ENCODE measurements around the gene PATJ. TPM values are rescaled to one million over a fixed set of nuclear protein-coding genes. Genes with fewer than 3 reads are reported as not detected.
"Not testable (repeated sequence)": the region's sequence is repeated elsewhere in the genome, so short reads cannot be mapped to it uniquely, and the experiment has no call there.

PATJ gene
- total RNA-seq, 1 experiment from 2014 or later, result 5.8 TPM

GRCh38 chr1:62212411-62212810 is 470.1 kb downstream of the PATJ start:
- Histone ChIP-seq H3K4me3 (no peak overlapping the region), H3K27me3 (replicated peaks) (no peaks in the 10 kb centered on the region), H3K27ac (no peak overlapping the region), H3K9me3 (replicated peaks) (no peaks in the 10 kb centered on the region; the same call in 1 of the 2 replicates), H3K36me3 (no peaks in the 10 kb centered on the region), H3K4me1 (replicated peaks) (no peaks in the 10 kb centered on the region)
- no peak for DNase-seq (ENCODE audit: low read depth in 1 of 2, low spot score in 2 of 2)

- H3K9me3 ChIP-seq (replicated peaks), result no peaks in the 10 kb centered on the region; the same call in 1 of the 2 replicates
- no peak overlapping the region for H3K27ac ChIP-seq
- H3K4me1 ChIP-seq (replicated peaks), result no peaks in the 10 kb centered on the region
- H3K27me3 ChIP-seq (replicated peaks), result no peaks in the 10 kb centered on the region
- DNase-seq (ENCODE audit: low read depth in 1 of 2, low spot score in 2 of 2), result no peak
- H3K4me3 ChIP-seq, result no peak overlapping the region
- H3K36me3 ChIP-seq, result no peaks in the 10 kb centered on the region
These were observed 471.0 kb downstream of the PATJ start for GRCh38 chr1:62213075-62213914.

GRCh38 chr1:62218604-62219003 is 476.3 kb downstream of the PATJ start:
- H3K9me3 ChIP-seq (replicated peaks), result no peaks in the 10 kb centered on the region
- H3K36me3 ChIP-seq, result no peaks in the 10 kb centered on the region
- no peak overlapping the region for H3K27ac ChIP-seq
- no peaks in the 10 kb centered on the region for H3K4me1 ChIP-seq (replicated peaks)
- no peaks in the 10 kb centered on the region for H3K27me3 ChIP-seq (replicated peaks)
- no peak overlapping the region for H3K4me3 ChIP-seq
- no peak for DNase-seq (ENCODE audit: low read depth in 1 of 2, low spot score in 2 of 2)

GRCh38 chr1:62220456-62220855 is 478.2 kb downstream of the PATJ start:
- not testable (repeated sequence) for H3K4me1 ChIP-seq (replicated peaks); H3K27me3 ChIP-seq (replicated peaks); DNase-seq (ENCODE audit: low read depth in 1 of 2, low spot score in 2 of 2); H3K36me3 ChIP-seq; H3K27ac ChIP-seq; H3K4me3 ChIP-seq; H3K9me3 ChIP-seq (replicated peaks)

- no peaks in the 10 kb centered on the region for H3K27me3 ChIP-seq (replicated peaks)
- no peak for DNase-seq (ENCODE audit: low read depth in 1 of 2, low spot score in 2 of 2)
- no peaks in the 10 kb centered on the region for H3K36me3 ChIP-seq
- H3K9me3 ChIP-seq (replicated peaks), result no peaks in the 10 kb centered on the region
- no peaks in the 10 kb centered on the region for H3K4me1 ChIP-seq (replicated peaks)
- H3K4me3 ChIP-seq, result no peak overlapping the region
- H3K27ac ChIP-seq, result no peak overlapping the region
These were observed 478.9 kb downstream of the PATJ start for GRCh38 chr1:62221171-62221570.

GRCh38 chr1:62222321-62222720 is 480.0 kb downstream of the PATJ start:
- Histone ChIP-seq H3K9me3 (replicated peaks) (no peaks in the 10 kb centered on the region), H3K4me3 (no peak overlapping the region), H3K27me3 (replicated peaks) (no peaks in the 10 kb centered on the region), H3K36me3 (no peaks in the 10 kb centered on the region), H3K27ac (no peak overlapping the region), H3K4me1 (replicated peaks) (no peaks in the 10 kb centered on the region)
- no peak for DNase-seq (ENCODE audit: low read depth in 1 of 2, low spot score in 2 of 2)

- Histone ChIP-seq H3K36me3 (no peaks in the 10 kb centered on the region), H3K4me1 (replicated peaks) (no peaks in the 10 kb centered on the region), H3K9me3 (replicated peaks) (no peaks in the 10 kb centered on the region), H3K27ac (no peak overlapping the region), H3K27me3 (replicated peaks) (no peaks in the 10 kb centered on the region), H3K4me3 (no peak overlapping the region)
- DNase-seq (ENCODE audit: low read depth in 1 of 2, low spot score in 2 of 2), result no peak
These were observed 481.9 kb downstream of the PATJ start for GRCh38 chr1:62224182-62224581.

- no peaks in the 10 kb centered on the region for H3K9me3 ChIP-seq (replicated peaks)
- H3K27ac ChIP-seq, result no peak overlapping the region
- no peak overlapping the region for H3K4me3 ChIP-seq
- H3K27me3 ChIP-seq (replicated peaks), result no peaks in the 10 kb centered on the region
- no peak for DNase-seq (ENCODE audit: low read depth in 1 of 2, low spot score in 2 of 2)
- H3K36me3 ChIP-seq, result no peaks in the 10 kb centered on the region
- no peaks in the 10 kb centered on the region for H3K4me1 ChIP-seq (replicated peaks)
These were observed 485.2 kb downstream of the PATJ start for GRCh38 chr1:62227496-62227895.

Other genes starting within 250 kb of the PATJ start
- gene TM2D1, start 17.3 kb upstream of the PATJ start, total RNA-seq (2014; rRNA removed; shearing (Covaris generic)), result 33.2 and 55.9 TPM in 2 replicates